HG03064 (cell line): ENCODE measurements around the gene GNAQ.

ENCODE experiments used
- ATAC-seq: cut with Tn5 transposase; IDR thresholded peaks from one replicate; pipeline ENCODE4 v1.9.1; 2021; ENCODE audit warnings: low read depth; ENCODE audit not compliant: unreplicated experiment

GNAQ gene

DNA sequence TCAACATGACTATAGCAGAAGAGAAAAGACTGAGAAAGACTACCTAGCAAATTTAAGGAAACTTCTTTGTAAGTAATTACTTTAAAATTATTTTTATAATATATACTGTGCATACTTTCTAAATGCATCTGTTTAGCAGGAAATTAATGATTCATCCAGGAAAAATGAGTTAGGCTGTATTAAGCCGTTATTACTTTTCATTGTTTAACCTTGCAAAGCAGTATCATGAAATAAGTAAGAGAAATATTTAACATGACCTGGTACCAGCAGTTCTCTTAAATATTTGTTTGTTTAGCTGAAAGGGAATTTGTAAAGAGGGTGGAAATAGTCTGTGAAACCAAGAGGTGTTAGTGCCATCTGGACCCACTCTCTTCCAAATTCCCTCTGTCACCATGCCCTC lies 175.0 kb downstream of the GNAQ start:
- ATAC-seq = no peak

GRCh38 chr9:77854916-77855311 lies 176.7 kb downstream of the GNAQ start:
- ATAC-seq = no peak

DNA sequence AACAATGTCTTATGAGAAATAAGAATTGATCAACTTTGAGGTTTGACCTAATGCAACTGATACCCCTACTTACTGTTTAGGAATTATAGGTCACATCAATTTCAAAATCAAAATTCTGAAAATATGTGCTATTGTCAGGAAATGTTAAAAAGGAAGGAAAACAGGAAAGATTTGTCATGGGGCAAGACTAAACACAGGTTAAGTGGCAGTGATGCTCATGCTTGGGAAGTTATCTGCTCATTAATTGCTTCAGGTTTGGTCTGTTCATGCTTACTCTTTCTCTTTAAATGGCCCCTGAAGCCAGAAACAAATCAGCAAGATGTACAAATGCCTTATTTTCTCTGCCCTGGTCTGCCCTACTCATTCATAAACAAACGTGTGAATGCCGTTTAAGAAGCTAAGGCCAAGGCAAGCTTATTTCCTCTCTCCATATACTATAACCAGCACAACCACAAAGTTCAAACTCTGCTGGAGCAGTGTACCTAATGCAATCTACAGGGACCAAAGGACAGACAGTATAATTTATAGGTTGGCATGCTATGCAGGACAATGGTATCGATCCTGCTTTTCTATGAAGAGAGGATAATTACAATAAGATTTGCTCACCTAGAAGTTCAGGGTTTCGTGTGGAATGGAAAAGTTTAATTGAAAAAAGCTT lies 177.2 kb downstream of the GNAQ start:
- ATAC-seq = no peak

- ATAC-seq = no peak
Observed at GRCh38 chr9:77853716-77854115, 177.9 kb downstream of the GNAQ start.

GRCh38 chr9:77851882-77852595 lies 179.6 kb downstream of the GNAQ start:
- ATAC-seq = no peak

DNA sequence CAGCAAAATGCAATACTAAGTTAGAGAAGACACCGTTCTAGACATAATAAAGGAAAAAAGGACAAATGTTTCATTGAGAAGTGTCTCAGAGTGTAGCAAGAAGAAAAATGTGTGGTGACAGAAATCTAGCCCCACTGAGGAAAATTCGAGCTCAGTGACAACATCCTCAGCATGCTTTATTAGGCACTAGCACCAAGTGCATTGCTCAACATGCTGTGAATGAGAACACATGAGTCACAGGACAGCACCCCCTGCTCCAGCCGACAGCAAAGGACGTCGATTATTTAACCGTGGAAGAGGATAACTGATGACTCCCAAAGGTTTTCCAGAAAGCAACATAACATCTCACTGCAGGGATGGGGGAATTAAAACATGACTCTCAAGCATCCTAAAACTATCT lies 182.7 kb downstream of the GNAQ start:
- no peak for ATAC-seq

GRCh38 chr9:77848404-77848803 lies 183.2 kb downstream of the GNAQ start:
- ATAC-seq = no peak

DNA sequence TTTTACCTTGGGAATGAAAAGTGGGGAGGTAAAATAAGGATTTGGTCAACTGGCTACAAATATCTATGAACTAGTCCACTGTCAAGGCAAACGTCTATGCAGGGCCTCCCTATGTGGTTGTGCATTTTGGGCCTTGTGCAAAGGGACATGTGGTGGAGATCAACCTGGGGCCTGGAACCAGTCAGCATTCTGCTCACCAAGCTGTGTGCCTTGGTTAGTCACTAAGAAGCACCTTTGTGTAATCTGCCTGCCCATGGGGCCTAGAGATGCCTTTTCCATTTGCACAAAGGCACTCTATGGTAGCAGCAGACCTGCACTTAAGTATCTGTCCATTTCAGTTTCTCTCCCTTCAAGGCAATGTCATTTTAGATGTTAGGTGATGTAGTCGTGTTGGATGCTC lies 184.0 kb downstream of the GNAQ start:
- no peak for ATAC-seq

GRCh38 chr9:77847059-77847499 lies 184.5 kb downstream of the GNAQ start:
- no peak for ATAC-seq

DNA sequence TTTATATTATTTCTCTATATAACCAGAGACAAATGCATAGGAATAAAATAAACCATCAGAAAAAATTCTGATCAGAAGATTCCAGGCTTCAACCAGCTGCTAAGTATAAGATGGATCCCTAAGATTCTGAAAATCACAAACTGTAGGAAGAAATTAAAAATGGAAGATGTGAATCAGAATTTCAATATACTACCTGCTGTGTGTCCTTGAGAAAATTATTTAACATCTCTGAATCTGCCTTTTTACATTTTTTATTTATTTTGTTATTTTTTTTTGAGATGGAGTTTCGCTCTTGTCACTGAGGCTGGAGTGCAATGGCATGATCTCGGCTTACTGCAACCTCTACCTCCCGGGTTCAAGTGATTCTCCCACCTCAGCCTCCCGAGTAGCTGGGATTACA lies 187.2 kb downstream of the GNAQ start:
- no peak for ATAC-seq

DNA sequence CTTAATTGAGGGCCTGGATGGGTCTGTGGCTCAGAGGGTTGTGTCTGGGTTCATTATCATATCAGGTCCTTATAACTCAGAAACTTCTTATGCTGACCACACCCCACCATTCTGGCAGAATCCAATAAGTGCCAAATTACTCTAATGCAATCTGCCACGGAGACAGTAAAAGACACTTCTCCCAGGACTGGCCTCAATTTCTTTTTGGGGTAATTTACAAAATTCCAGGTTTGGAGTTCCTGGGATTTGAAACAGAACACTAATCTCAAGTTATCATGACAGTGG lies 187.8 kb downstream of the GNAQ start:
- no peak for ATAC-seq

GRCh38 chr9:77843076-77843870 lies 188.3 kb downstream of the GNAQ start:
- no peak for ATAC-seq

DNA sequence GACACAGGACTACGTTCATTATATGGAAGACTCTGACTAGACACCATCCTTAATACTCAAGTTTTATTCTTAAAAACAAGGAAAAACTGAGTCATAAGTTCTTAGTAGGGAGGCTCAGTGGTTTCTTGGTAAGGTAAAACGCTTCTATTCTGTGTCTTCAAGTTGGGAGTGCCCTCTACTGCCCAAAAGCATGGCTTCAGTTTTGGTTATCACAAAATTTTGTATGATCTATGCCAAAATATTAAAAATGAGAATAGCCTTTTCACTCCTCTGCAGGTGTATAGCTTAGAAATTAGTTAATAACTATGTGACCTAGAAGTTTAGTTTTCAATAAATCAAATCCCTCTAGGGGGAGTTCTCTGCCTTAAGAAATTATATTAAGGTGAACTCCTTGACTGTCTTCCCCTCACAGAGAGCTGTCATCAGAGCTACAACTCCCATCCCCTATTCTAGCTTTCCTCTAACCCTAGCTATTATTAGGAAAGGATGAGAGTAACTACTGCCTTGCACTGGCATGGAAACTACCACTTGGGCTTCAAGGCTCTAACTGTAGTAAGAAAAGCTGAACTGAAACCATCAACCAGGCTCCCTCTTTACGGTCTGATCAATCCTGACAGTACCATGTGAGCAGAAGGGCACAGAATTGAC lies 189.7 kb downstream of the GNAQ start:
- peak; percentile 82 for ATAC-seq

DNA sequence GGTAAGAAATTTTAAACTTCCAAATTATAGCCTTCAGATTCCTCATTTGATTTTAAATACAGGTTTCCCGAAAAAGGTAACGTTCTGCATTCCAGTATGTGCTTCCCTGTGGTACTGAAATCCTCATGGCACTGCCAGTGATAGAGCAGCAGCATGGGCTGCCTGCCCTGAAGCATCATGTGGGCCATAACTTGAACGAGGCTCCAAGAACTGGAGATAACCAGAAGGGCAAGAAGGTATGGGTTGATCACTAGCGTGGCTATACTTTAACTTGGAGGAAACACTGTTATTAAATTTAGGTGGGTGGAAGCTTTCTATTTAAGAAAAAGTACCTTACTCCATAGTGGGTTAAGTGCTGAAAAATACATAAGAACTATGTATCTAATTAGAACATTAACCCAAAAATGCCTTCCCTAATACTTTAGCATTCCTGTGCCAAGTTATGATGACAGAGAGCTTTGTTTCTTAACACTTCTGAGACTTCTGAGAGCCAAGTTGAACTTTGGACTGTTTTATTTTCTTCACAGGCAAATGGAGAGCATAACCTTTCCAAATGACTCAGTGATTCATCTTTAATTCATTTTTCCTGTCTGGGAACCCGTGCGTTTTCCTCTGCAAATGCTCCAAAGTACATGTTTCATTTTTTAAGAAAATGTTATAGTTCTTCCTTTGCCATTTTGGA lies 192.0 kb downstream of the GNAQ start:
- no peak for ATAC-seq

DNA sequence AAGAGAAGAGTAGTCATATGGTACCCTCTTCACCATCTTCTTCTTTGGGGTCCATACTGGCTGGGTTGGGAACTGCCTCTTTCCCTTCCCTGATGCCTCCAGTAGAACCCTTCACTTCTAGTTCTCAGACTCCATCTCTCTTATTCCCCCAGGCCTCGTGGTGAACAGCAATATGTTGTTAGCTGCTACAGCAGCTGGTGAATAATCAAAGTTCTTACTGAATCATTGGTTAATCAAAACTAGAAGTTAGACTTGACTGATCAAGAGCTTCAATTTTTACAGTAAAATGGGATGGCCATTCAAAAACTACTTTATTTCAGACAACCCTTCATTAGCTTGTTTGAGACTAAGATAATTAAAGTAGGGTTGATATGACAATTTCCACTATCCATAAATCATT lies 192.6 kb downstream of the GNAQ start:
- ATAC-seq = no peak

DNA sequence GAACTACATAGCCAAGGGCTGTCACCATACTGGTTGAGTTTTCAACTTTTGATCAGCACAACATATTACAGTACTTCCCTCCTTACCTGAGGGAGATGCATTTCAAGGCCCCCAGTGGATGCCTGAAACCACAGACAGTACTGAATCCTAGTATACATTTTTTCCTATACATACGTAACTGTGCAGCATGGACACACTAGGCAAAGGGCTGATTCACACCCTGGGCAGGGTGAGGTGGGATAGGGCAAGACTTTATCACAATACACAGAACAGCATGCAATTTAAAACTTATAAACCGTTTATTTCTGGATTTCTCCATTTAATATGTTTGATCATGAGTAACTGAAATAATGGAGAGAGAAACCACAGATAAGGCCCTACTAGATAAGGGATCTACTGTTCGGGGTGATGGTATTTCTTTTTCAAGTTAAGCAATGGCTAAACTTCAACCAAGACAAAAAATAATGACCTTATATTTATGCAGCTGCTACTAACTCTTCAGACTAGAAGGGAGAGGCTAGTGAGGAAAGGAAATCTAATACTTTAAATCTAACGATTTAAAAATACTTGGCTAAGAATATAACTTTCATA lies 196.6 kb downstream of the GNAQ start:
- ATAC-seq = no peak

GRCh38 chr9:77833561-77834429 lies 197.8 kb downstream of the GNAQ start:
- no peak for ATAC-seq

- ATAC-seq = no peak
Observed at GRCh38 chr9:77832639-77833038, 199.0 kb downstream of the GNAQ start.

GRCh38 chr9:77831781-77832180 lies 199.8 kb downstream of the GNAQ start:
- ATAC-seq = no peak
